RWPE1 (cell line): ENCODE data around the gene ADIPOR2.

ENCODE experiments used
- CTCF ChIA-PET: fragments of 350-600 bp; sonication (Branson Sonifier 250); formaldehyde crosslinking; extraction: SDS; loops from one replicate; lab custom pipeline; 2021; lab: Yijun Ruan, JAX
- POLR2A ChIA-PET: fragments of 400-600 bp; formaldehyde crosslinking; extraction: SDS; loops from one replicate; lab custom pipeline; 2020; ENCODE audit warnings: antibody characterized with exemption; ENCODE audit not compliant: low non-redundant PET; lab: Yijun Ruan, JAX
- DNase-seq: peaks from one replicate; pipeline ENCODE4 v3.0.0; 2012; ENCODE audit warnings: low spot score
- H3K27ac ChIP-seq: fragments of 450-650 bp; 2 replicates; pipeline ENCODE4 v1.5.1; 2017
- TF ChIP-seq, protein P1 (sequence below): fragments of 450-650 bp; conservative IDR thresholded peaks from 2 replicates; pipeline ENCODE4 v1.5.1; 2017; ENCODE audit warnings: low read depth, mild to moderate bottlenecking

The ADIPOR2 gene

DNA sequence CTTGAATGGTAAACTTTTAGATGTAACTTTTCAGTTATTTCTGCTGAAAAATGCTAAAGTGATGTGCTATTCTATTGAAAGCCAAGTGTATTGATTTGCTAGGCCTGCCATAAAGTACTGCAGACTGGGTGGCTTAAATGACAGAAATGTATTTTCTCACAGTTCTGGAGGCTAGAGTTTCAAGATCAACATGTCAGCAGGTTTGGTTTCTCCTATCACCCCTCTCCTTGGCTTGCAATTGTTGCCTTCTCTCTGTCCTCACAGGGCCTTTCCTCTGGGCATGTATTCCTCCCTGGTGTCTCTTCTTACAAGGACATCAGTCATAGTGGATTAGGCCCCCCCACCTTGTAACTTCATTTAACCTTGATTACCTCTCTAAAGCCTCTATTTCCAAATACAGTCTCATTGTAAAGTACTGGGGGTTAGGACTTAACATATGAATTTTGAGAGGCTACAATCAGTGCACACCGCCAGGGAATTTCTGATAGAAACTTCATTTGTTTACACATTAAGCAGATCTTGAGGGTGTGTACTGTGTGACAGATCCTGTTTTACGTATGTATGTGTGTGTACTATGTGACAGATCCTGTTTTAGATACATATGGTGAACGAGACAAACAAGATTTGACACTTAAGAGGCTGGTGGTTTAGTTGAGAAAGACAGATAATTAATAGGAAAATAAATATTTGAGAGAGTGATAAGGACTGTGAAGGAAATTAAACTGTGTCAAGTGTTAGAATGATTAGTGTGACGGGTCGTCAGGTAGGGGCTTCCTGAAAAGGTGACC lies 49.5 kb downstream of the ADIPOR2 start:
- no peak overlapping the region for H3K27ac ChIP-seq
- no peak for DNase-seq
- POLR2A ChIA-PET = no interaction called here
- CTCF ChIA-PET = interaction anchor here (0.6 kb wide), 1 partner anchor 212 kb away, joined by 3 read pairs; no protein-coding TSS in a partner anchor
- TF ChIP-seq, protein P1, sequence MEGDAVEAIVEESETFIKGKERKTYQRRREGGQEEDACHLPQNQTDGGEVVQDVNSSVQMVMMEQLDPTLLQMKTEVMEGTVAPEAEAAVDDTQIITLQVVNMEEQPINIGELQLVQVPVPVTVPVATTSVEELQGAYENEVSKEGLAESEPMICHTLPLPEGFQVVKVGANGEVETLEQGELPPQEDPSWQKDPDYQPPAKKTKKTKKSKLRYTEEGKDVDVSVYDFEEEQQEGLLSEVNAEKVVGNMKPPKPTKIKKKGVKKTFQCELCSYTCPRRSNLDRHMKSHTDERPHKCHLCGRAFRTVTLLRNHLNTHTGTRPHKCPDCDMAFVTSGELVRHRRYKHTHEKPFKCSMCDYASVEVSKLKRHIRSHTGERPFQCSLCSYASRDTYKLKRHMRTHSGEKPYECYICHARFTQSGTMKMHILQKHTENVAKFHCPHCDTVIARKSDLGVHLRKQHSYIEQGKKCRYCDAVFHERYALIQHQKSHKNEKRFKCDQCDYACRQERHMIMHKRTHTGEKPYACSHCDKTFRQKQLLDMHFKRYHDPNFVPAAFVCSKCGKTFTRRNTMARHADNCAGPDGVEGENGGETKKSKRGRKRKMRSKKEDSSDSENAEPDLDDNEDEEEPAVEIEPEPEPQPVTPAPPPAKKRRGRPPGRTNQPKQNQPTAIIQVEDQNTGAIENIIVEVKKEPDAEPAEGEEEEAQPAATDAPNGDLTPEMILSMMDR = no peak

DNA sequence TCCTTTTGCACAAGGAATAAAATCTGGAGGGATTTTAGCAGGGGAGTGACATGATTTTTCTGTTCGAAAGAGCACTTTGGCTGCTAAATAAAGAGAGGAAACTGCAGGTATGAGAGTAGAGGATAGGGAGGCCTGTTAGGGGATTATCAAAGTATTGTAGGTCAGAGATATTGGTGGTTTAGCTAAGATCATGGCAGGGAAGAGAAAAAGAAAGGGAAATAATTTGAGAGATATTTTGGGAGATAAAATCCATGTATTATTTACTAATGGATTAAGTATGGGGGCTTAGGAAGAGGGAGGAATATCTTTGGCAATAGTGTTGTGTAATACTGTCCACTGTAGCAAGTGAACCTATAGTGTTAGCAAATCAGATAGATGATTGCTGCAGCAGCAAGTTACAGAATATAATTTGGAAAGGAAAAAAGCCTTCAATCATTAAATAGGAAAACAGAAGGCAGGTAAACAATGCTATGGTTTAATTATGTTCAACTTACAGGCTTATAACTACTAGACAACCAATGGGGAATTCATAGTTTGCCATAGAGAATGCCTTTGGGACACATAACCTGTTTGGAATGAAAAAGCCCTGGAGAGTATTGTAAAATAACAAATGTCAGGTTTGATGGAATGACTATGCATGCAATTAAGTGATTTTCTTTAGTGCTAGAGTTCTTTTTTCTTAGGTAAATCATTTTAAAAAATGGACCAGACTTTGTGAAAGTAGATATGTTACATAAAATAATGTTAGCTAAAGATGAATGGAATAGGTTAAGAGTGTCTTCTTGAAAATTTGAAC lies 50.5 kb downstream of the ADIPOR2 start:
- no peak for DNase-seq
- TF ChIP-seq, protein P1 = no peak
- CTCF ChIA-PET = no interaction called here

DNA sequence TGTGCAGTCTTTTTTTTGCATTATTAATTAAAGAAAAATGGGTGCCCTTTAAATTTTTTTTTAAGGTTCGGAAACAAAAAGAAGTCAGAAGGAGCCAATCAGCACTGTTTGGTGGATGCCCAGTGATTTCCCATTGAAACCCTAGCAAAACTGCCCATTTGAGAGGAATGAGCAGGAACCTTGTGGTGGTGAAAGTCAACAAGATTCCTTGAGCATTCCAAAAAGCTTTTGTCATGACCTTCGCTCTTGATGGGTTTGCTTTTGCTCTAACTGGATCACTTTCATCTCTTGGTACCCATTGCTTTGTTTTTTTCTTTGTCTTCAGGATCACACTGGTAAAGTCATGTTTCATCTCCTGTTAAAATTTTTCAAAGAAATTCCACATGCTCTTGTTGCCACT lies 54.1 kb downstream of the ADIPOR2 start:
- DNase-seq = no peak
- TF ChIP-seq, protein P1 = no peak
- CTCF ChIA-PET = no interaction called here
- POLR2A ChIA-PET = no interaction called here
- no peak overlapping the region for H3K27ac ChIP-seq

More for the DNA sequence above, 50.5 kb downstream of the ADIPOR2 start:
- no peak overlapping the region for H3K27ac ChIP-seq
- POLR2A ChIA-PET = no interaction called here

DNA sequence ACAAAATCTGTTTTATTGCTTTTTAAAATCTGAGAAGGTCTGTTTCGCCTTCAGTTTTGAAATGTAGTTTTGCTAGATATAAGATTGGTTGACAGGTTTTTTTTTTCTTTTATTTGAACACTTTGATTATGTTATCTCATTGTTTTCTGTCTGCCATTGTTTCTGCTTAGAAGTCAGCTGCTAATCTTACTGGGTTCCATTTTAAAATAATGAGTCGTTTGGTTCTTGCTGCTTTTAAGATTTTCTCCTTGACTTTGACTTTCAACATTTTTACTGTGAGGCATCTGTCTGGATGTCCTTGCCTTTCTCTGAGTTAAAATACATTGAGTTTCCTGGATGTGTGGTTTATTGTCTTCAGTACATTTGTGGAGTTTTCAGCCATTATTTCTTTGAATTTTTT lies 56.7 kb downstream of the ADIPOR2 start:
- TF ChIP-seq, protein P1 = no peak
- CTCF ChIA-PET = no interaction called here
- POLR2A ChIA-PET = no interaction called here
- no peak for DNase-seq
- no peak overlapping the region for H3K27ac ChIP-seq

DNA sequence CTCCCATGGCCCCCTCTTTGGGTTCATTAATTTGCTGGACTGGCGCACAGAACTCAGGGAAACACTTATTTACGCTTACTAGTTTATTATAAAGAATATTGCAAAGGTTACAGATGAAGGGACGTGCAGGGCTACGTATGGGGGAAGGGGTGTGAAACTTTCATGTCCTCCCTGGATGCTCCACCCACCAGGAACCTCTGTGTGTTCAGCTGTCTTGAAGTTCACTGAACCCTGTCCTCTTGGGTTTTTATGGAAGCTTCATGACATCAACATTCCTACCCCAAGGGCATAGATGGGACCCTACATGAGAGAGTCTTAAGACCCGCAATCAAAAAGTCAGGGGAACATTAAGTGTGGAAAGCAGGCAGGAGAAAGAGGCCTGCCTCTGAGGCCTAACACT lies 58.1 kb downstream of the ADIPOR2 start:
- CTCF ChIA-PET = no interaction called here
- no peak for DNase-seq
- no peak overlapping the region for H3K27ac ChIP-seq
- POLR2A ChIA-PET = no interaction called here
- TF ChIP-seq, protein P1 = no peak

DNA sequence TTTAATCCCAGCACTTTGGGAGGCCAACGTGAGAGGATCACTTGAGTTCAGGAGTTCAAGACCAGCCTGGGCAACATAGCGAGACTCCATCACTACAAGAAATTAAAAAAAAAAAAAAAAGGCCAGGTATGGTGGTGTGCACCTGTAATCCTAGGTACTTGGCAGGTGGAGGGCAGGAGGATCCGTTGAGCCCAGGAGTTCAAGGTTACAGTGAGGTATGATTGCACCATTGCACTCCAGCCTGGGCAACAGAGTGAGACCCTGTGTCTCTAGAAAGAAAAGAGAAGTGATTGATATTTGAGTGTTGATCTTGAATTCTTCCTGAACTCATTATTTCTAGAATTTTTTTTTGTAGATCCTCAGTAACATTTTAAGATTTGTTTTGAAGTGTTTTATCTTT lies 59.4 kb downstream of the ADIPOR2 start:
- ChIA-PET CTCF (no interaction called here), POLR2A (no interaction called here)
- TF ChIP-seq, protein P1 = no peak
- H3K27ac ChIP-seq = no peak overlapping the region
- DNase-seq = no peak
